ENCODE results near the gene ZNF423. TPM values are rescaled to one million over a fixed set of nuclear protein-coding genes. Genes with fewer than 3 reads are reported as not detected.

The ZNF423 gene
- total RNA-seq, 3 donors from 2014 or later, result 0.03 TPM; not detected in 2

GRCh38 chr16:49830873-49831272 lies 25.0 kb downstream of the ZNF423 start:
- no peak overlapping the region for H3K4me3 Mint-ChIP-seq
- H3K9me3 Mint-ChIP-seq, result no peaks in the 10 kb centered on the region
- no peaks in the 10 kb centered on the region for H3K36me3 Mint-ChIP-seq (ENCODE audit: insufficient read depth)
- ATAC-seq (no peak), DNase-seq (no peak)
- H3K4me1 Mint-ChIP-seq (ENCODE audit: low read depth), result no peaks in the 10 kb centered on the region
- H3K27me3 Mint-ChIP-seq (ENCODE audit: low read depth), result peaks cover 12% of the 10 kb centered on the region

- H3K36me3 Mint-ChIP-seq (ENCODE audit: insufficient read depth), result no peaks in the 10 kb centered on the region
- H3K27me3 Mint-ChIP-seq (ENCODE audit: low read depth), result peaks cover 9% of the 10 kb centered on the region
- H3K4me1 Mint-ChIP-seq (ENCODE audit: low read depth), result no peaks in the 10 kb centered on the region
- DNase-seq (no peak), ATAC-seq (no peak)
- H3K4me3 Mint-ChIP-seq, result no peak overlapping the region
- no peaks in the 10 kb centered on the region for H3K9me3 Mint-ChIP-seq
Observed at GRCh38 chr16:49828533-49829267, 27.2 kb downstream of the ZNF423 start.

- ATAC-seq (no peak), DNase-seq (no peak)
- no peaks in the 10 kb centered on the region for H3K9me3 Mint-ChIP-seq
- peaks cover 9% of the 10 kb centered on the region for H3K27me3 Mint-ChIP-seq (ENCODE audit: low read depth)
- H3K36me3 Mint-ChIP-seq (ENCODE audit: insufficient read depth), result no peaks in the 10 kb centered on the region
- H3K4me1 Mint-ChIP-seq (ENCODE audit: low read depth), result no peaks in the 10 kb centered on the region
- H3K4me3 Mint-ChIP-seq, result no peak overlapping the region
Observed at GRCh38 chr16:49827805-49828438, 28.0 kb downstream of the ZNF423 start.

- ATAC-seq, result no peak
- no peak overlapping the region for H3K4me3 Mint-ChIP-seq
- no peaks in the 10 kb centered on the region for H3K9me3 Mint-ChIP-seq
- no peaks in the 10 kb centered on the region for H3K36me3 Mint-ChIP-seq (ENCODE audit: insufficient read depth)
- no peaks in the 10 kb centered on the region for H3K4me1 Mint-ChIP-seq (ENCODE audit: low read depth)
- peaks cover 11% of the 10 kb centered on the region for H3K27me3 Mint-ChIP-seq (ENCODE audit: low read depth)
- DNase-seq, result no peak
Observed at GRCh38 chr16:49826515-49826914, 29.4 kb downstream of the ZNF423 start.

- no peaks in the 10 kb centered on the region for H3K36me3 Mint-ChIP-seq (ENCODE audit: insufficient read depth)
- ATAC-seq, result no peak
- no peak for DNase-seq
- H3K4me3 Mint-ChIP-seq, result no peak overlapping the region
- no peaks in the 10 kb centered on the region for H3K4me1 Mint-ChIP-seq (ENCODE audit: low read depth)
- H3K27me3 Mint-ChIP-seq (ENCODE audit: low read depth), result peaks cover 9% of the 10 kb centered on the region
- no peaks in the 10 kb centered on the region for H3K9me3 Mint-ChIP-seq
Observed at GRCh38 chr16:49825041-49825440, 30.9 kb downstream of the ZNF423 start.

GRCh38 chr16:49824593-49824992 lies 31.3 kb downstream of the ZNF423 start:
- Mint-ChIP-seq H3K4me1 (ENCODE audit: low read depth) (no peaks in the 10 kb centered on the region), H3K36me3 (ENCODE audit: insufficient read depth) (no peaks in the 10 kb centered on the region), H3K27me3 (ENCODE audit: low read depth) (peaks cover 9% of the 10 kb centered on the region), H3K9me3 (no peaks in the 10 kb centered on the region), H3K4me3 (no peak overlapping the region)
- ATAC-seq (no peak), DNase-seq (no peak)

- Mint-ChIP-seq H3K27me3 (ENCODE audit: low read depth) (peaks cover 6% of the 10 kb centered on the region), H3K4me3 (no peak overlapping the region), H3K36me3 (ENCODE audit: insufficient read depth) (no peaks in the 10 kb centered on the region), H3K4me1 (ENCODE audit: low read depth) (no peaks in the 10 kb centered on the region), H3K9me3 (no peaks in the 10 kb centered on the region)
- no peak for DNase-seq
- no peak for ATAC-seq
Observed at GRCh38 chr16:49822649-49823370, 33.1 kb downstream of the ZNF423 start.

- Mint-ChIP-seq H3K36me3 (ENCODE audit: insufficient read depth) (no peaks in the 10 kb centered on the region), H3K9me3 (no peaks in the 10 kb centered on the region), H3K4me1 (ENCODE audit: low read depth) (no peaks in the 10 kb centered on the region), H3K27me3 (ENCODE audit: low read depth) (peaks cover 2% of the 10 kb centered on the region), H3K4me3 (no peak overlapping the region)
- DNase-seq, result no peak
- no peak for ATAC-seq
Observed at GRCh38 chr16:49821614-49822282, 34.2 kb downstream of the ZNF423 start.

GRCh38 chr16:49821156-49821555 lies 34.8 kb downstream of the ZNF423 start:
- Mint-ChIP-seq H3K4me1 (ENCODE audit: low read depth) (no peaks in the 10 kb centered on the region), H3K27me3 (ENCODE audit: low read depth) (peaks cover 2% of the 10 kb centered on the region), H3K9me3 (no peaks in the 10 kb centered on the region), H3K36me3 (ENCODE audit: insufficient read depth) (no peaks in the 10 kb centered on the region), H3K4me3 (no peak overlapping the region)
- ATAC-seq, result no peak
- no peak for DNase-seq

GRCh38 chr16:49817754-49818507 lies 38.0 kb downstream of the ZNF423 start:
- Mint-ChIP-seq H3K4me3 (no peak overlapping the region), H3K27me3 (ENCODE audit: low read depth) (peaks cover 2% of the 10 kb centered on the region), H3K36me3 (ENCODE audit: insufficient read depth) (no peaks in the 10 kb centered on the region), H3K9me3 (no peaks in the 10 kb centered on the region), H3K4me1 (ENCODE audit: low read depth) (no peaks in the 10 kb centered on the region)
- no peak for ATAC-seq
- DNase-seq, result no peak

- Mint-ChIP-seq H3K27me3 (ENCODE audit: low read depth) (no peaks in the 10 kb centered on the region), H3K36me3 (ENCODE audit: insufficient read depth) (no peaks in the 10 kb centered on the region), H3K4me3 (no peak overlapping the region), H3K4me1 (ENCODE audit: low read depth) (no peaks in the 10 kb centered on the region), H3K9me3 (no peaks in the 10 kb centered on the region)
- ATAC-seq (no peak), DNase-seq (no peak)
Observed at GRCh38 chr16:49816875-49817274, 39.0 kb downstream of the ZNF423 start.

- DNase-seq (no peak), ATAC-seq (no peak)
- Mint-ChIP-seq H3K36me3 (ENCODE audit: insufficient read depth) (no peaks in the 10 kb centered on the region), H3K4me1 (ENCODE audit: low read depth) (no peaks in the 10 kb centered on the region), H3K4me3 (no peak overlapping the region), H3K27me3 (ENCODE audit: low read depth) (peaks cover 6% of the 10 kb centered on the region), H3K9me3 (no peaks in the 10 kb centered on the region)
Observed at GRCh38 chr16:49811644-49812334, 44.1 kb downstream of the ZNF423 start.

GRCh38 chr16:49810831-49811230 lies 45.1 kb downstream of the ZNF423 start:
- ATAC-seq (no peak), DNase-seq (no peak)
- Mint-ChIP-seq H3K9me3 (no peaks in the 10 kb centered on the region), H3K4me3 (no peak overlapping the region), H3K36me3 (ENCODE audit: insufficient read depth) (no peaks in the 10 kb centered on the region), H3K27me3 (ENCODE audit: low read depth) (peaks cover 6% of the 10 kb centered on the region), H3K4me1 (ENCODE audit: low read depth) (no peaks in the 10 kb centered on the region)
